Anterior cingulate cortex (tissue), 58 donors: ENCODE measurements around the gene PBX3.
"Not testable (repeated sequence)": the region's sequence is repeated elsewhere in the genome, so short reads cannot be mapped to it uniquely, and the experiment has no call there.

Experiments
- DNase-seq, 58 donors: peaks; one replicate each; lab custom pipeline; 2025; lab: John Stamatoyannopoulos, UW

The PBX3 gene

DNA sequence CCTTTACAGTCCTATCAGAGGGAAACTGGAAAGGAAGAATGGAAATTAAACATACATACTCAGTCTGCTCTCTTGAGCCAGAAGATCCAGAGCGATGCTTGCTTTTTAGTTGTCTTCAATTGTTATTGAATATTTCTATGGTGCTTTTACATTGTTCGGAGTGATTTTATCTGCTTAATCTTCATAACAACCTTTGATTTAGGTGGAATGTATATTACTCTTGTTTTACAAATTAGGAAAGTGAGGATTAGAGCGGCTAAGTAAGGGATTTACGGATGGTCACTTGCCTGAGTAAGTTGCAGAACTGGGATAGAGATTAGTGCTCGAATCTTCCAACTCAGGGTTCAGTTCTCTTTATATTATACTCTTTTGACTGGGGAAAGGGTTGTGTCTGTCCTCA lies 69.1 kb downstream of the PBX3 start:
- no peak for DNase-seq

- no peak for DNase-seq
Observed at GRCh38 chr9:125820100-125820804, 73.1 kb downstream of the PBX3 start.

DNA sequence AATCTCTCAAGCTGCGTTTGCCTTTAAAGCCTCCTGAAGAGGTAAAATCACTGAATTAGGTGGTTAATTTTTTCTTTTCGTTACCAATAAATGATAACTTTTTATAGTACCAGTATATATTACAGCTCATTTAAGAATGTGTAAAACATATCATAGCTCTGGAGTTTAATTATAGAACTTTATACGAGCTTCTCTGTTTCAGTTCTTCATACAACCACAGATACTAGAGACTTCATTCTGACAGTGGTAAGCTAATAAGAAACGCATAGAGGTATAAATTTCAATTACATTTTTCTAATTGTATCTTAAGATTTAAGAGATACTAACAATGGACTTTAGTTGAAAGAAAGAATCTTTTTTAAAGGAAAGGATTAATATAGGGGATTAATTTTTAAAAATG lies 73.9 kb downstream of the PBX3 start:
- DNase-seq = no peak

GRCh38 chr9:125822160-125822559 lies 75.0 kb downstream of the PBX3 start:
- no peak for DNase-seq

- no peak for DNase-seq
Observed at GRCh38 chr9:125822902-125823301, 75.7 kb downstream of the PBX3 start.

GRCh38 chr9:125823874-125824406 lies 76.8 kb downstream of the PBX3 start:
- not testable (repeated sequence) for DNase-seq

GRCh38 chr9:125825762-125826161 lies 78.6 kb downstream of the PBX3 start:
- DNase-seq = no peak

- no peak for DNase-seq
Observed at GRCh38 chr9:125826850-125827249, 79.7 kb downstream of the PBX3 start.

GRCh38 chr9:125829743-125830142 lies 82.6 kb downstream of the PBX3 start:
- DNase-seq = peak in 1 of 58 donors; percentile 1

DNA sequence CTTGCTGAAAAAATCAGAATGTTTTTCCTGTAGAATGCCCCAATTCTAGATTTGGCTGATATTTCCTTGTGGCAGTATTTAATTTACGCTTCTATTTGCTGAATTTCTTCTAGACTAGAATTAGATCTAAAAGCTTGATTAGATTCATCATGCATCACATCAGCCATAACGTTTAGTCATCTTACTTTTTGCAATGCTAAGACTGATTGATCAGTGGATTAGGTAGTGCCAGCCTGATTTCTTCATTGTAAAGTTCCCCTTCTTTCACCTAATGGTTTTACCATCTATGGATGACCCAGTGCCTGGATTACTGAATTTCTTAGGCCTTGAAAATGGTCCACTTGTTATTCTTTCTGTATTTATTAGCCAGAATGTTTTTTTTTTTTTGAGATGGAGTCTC lies 83.9 kb downstream of the PBX3 start:
- DNase-seq = no peak

GRCh38 chr9:125831616-125832015 lies 84.4 kb downstream of the PBX3 start:
- DNase-seq = no peak

GRCh38 chr9:125835655-125836054 lies 88.5 kb downstream of the PBX3 start:
- no peak for DNase-seq

DNA sequence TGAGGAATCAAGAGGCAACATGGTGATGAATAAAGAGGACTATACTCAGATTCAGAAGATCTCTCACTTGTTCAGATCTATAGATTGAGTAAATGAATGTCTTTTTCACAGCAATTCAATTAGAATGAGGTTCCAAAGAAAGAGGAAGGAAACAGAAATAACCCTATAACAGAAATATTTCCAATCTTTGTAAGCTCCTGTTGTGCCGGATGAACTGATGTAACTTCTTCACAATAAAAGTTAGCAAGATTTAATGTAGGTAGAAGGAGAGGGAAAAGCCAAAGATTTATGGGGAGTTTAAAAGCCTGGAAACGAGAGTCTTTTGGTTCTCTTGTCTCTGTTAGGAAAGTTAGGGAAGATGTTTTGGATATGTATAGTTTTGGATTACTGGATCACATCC lies 92.1 kb downstream of the PBX3 start:
- no peak for DNase-seq

- DNase-seq = no peak
Observed at GRCh38 chr9:125841444-125841843, 94.3 kb downstream of the PBX3 start.

GRCh38 chr9:125842242-125842641 lies 95.1 kb downstream of the PBX3 start:
- DNase-seq = no peak

GRCh38 chr9:125843646-125844045 lies 96.5 kb downstream of the PBX3 start:
- no peak for DNase-seq

DNA sequence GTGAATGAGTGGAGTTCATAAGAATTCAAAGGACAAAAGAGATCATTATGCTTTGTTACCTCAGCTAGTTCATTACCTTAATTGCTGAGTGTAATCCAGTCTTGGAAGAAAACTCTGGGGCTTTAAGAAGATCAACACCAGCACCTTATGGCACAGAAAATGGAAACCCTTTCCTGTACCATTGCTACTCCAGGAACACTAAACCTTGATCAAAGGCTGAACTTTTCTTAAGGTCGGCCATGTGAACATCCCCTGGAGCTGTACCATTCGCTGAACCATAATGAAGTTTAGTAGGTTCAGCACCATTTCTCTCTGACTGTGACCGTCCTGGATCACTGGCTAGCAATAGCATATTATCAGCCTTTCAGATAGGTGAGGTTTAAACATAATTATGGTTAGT lies 97.4 kb downstream of the PBX3 start:
- DNase-seq = no peak

GRCh38 chr9:125845271-125845808 lies 98.2 kb downstream of the PBX3 start:
- DNase-seq = no peak

GRCh38 chr9:125847735-125848134 lies 100.6 kb downstream of the PBX3 start:
- DNase-seq = no peak

GRCh38 chr9:125850106-125850632 lies 103.0 kb downstream of the PBX3 start:
- DNase-seq = no peak

DNA sequence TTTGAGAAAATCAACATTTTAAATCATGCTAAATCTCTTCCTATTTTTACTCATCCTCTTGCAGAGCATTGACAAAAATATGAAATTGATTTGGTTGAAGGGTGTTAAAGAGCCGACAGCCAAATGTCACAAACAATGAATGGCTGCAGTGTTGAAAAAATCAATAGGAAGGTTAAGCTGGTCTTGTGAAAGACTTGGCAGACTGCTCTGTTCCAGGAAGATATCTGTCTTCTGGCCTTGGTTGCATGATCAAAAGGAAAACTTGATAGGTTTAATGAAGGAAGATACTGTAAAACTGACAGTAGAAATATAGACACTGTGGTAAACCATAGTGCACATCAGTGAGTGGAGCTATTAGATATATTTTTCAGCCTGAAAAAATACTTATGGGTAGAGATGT lies 103.6 kb downstream of the PBX3 start:
- no peak for DNase-seq

DNA sequence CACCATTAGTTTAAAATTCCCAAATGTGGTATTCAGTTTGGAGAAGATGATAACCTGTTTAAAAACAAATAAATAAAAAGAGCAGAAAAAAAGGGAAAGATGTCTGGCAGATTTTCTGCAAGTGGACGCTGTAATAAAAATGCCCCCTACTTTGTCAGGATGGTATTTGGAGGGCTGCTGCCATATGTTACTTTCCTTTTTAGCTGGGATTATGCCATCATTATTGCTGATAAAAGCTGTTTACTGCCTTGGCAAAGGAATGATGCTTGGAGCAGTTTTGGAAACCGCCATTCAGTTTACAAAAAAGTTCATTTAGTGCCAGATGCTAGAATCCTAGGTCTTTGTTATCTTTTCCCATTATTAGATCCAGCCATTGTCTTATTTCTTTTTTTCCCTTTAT lies 104.8 kb downstream of the PBX3 start:
- DNase-seq = no peak
